WTC11 (cell line): ENCODE measurements around the gene CDC42EP4.

Experiments used
- CREB1 ChIP-seq: sonication (generic); formaldehyde crosslinking; IDR thresholded peaks from 2 replicates; pipeline ENCODE4 v1.8.0; 2023; ENCODE audit warnings: mild to moderate bottlenecking, missing genetic modification reagents
- CTCF ChIP-seq: fragments of 200-600 bp; IDR thresholded peaks from 2 replicates; pipeline ENCODE4 v1.8.0; 2022; ENCODE audit warnings: antibody characterized with exemption
- ESRRA ChIP-seq: sonication (generic); formaldehyde crosslinking; IDR thresholded peaks from 2 replicates; pipeline ENCODE4 v1.8.1; 2022; ENCODE audit warnings: mild to moderate bottlenecking, missing genetic modification reagents, borderline replicate concordance
- PRDM15 ChIP-seq: sonication (generic); formaldehyde crosslinking; IDR thresholded peaks from 2 replicates; pipeline ENCODE4 v1.8.0; 2022; ENCODE audit warnings: missing genetic modification reagents
- USF1 ChIP-seq: sonication (generic); formaldehyde crosslinking; IDR thresholded peaks from 2 replicates; pipeline ENCODE4 v1.8.0; 2022; ENCODE audit warnings: mild to moderate bottlenecking, missing genetic modification reagents
- ZNF121 ChIP-seq: sonication (generic); formaldehyde crosslinking; IDR thresholded peaks from 2 replicates; pipeline ENCODE4 v1.8.0; 2023; ENCODE audit warnings: missing genetic modification reagents

GRCh38 chr17:73278465-73279453 lies 33.0 kb downstream of the CDC42EP4 start:
- TF ChIP-seq CTCF (no peak), CREB1 (CRISPR knock-in tag) (no peak), USF1 (no peak), ZNF121 (CRISPR knock-in tag) (no peak), ESRRA (CRISPR knock-in tag) (no peak), PRDM15 (CRISPR knock-in tag) (no peak)
